Spleen (tissue), 7 donors: ENCODE results near the gene SLC6A18.

Experiments
- POLR2A ChIP-seq, 3 donors: fragments of 450-650 bp; IDR thresholded peaks; one replicate each; pipeline ENCODE4 v1.5.1; 2017; ENCODE audit warnings: antibody characterized with exemption in 3 of 3, mild to moderate bottlenecking in 1 of 3
- POLR2AphosphoS5 ChIP-seq, 3 donors: sonication (generic); formaldehyde crosslinking; IDR thresholded peaks; one replicate each; pipeline ENCODE4 v1.5.1; 2017; ENCODE audit warnings: antibody characterized with exemption in 3 of 3
- TF ChIP-seq, protein P1 (sequence below), 11 experiments: fragments of 200-600 bp in 7 of 11; fragments of 450-650 bp in 4 of 11; sonication (generic) in 4 of 11; IDR thresholded peaks in 8 of 11; conservative IDR thresholded peaks in 3 of 11; 1 replicate in 7 of 11; 2 replicates in 4 of 11; pipeline versions ENCODE4 v1.4.0 to v1.8.0; 2016 to 2021; ENCODE audit warnings: antibody characterized with exemption in 11 of 11, inconsistent platforms in 4 of 11, mild to moderate bottlenecking in 1 of 11
- donor health status: DM: no; HTN: no; CAD: no; lungs with moderate emphysema.
- donor health status: DM: no; HTN: no; CAD: no.
- donor health status: DM: no; HTN: no; CAD: no.

DNA sequence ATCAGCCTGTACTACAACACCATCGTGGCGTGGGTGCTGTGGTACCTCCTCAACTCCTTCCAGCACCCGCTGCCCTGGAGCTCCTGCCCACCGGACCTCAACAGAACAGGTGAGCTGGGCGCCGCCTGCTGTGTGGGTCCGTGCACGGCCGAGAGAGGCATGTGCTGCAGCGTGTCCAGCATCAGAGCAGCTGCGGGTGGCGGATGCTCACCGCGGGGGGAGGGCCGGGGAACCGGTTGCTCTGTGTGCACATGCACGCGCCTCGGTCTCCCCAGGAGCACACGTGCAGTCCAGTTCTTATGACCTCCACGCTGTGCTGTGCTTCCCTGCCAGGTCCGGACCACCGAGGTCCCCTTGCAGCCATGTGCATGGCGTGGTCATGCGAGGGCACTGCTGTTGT, 7.6 kb downstream of the SLC6A18 start:
- TF ChIP-seq, protein P1, sequence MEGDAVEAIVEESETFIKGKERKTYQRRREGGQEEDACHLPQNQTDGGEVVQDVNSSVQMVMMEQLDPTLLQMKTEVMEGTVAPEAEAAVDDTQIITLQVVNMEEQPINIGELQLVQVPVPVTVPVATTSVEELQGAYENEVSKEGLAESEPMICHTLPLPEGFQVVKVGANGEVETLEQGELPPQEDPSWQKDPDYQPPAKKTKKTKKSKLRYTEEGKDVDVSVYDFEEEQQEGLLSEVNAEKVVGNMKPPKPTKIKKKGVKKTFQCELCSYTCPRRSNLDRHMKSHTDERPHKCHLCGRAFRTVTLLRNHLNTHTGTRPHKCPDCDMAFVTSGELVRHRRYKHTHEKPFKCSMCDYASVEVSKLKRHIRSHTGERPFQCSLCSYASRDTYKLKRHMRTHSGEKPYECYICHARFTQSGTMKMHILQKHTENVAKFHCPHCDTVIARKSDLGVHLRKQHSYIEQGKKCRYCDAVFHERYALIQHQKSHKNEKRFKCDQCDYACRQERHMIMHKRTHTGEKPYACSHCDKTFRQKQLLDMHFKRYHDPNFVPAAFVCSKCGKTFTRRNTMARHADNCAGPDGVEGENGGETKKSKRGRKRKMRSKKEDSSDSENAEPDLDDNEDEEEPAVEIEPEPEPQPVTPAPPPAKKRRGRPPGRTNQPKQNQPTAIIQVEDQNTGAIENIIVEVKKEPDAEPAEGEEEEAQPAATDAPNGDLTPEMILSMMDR (IDR thresholded peaks at IDR 0.05 in 8 of 11, conservative IDR thresholded peaks at IDR 0.05 in 3 of 11), result no peak
- TF ChIP-seq POLR2AphosphoS5 (IDR thresholded peaks at IDR 0.05) (no peak), POLR2A (IDR thresholded peaks at IDR 0.05) (no peak)
